Tibial artery (tissue), 4 donors: ENCODE results near the gene ETV7.

ENCODE experiments used
- DNase-seq, 2 donors: peaks; one replicate each; pipeline ENCODE4 v3.0.0-alpha.2; 2019
- H3K27ac ChIP-seq, 2 donors: fragments of 200-600 bp; sonication (generic) in 1 of 2; 1 replicate in 1 of 2; 2 replicates in 1 of 2; pipeline ENCODE4 v1.5.1; 2018 to 2019; ENCODE audit warnings: mild to moderate bottlenecking in 1 of 2
- H3K27me3 ChIP-seq, 2 donors: fragments of 200-600 bp; sonication (generic) in 1 of 2; one replicate each; pipeline versions ENCODE4 v1.5.1 to v1.6.0; 2016 to 2019
- H3K36me3 ChIP-seq, 3 donors: fragments of 200-600 bp; sonication (generic) in 2 of 3; one replicate each; pipeline ENCODE4 v1.5.1; 2016 to 2019; ENCODE audit warnings: mild to moderate bottlenecking in 2 of 3
- H3K4me1 ChIP-seq, 4 donors: fragments of 200-600 bp; sonication (generic) in 2 of 4; 1 replicate in 3 of 4; 2 replicates in 1 of 4; pipeline ENCODE4 v1.5.1; 2016 to 2019
- H3K4me3 ChIP-seq, 2 donors: fragments of 200-600 bp; sonication (generic) in 1 of 2; 1 replicate in 1 of 2; 2 replicates in 1 of 2; pipeline ENCODE4 v1.5.1; 2018 to 2019; ENCODE audit warnings: mild to moderate bottlenecking in 2 of 2
- H3K9me3 ChIP-seq, 3 donors: fragments of 200-600 bp; sonication (generic) in 1 of 3; one replicate each; pipeline ENCODE4 v1.5.1; 2016 to 2019
- intact Hi-C: fragments of 100-400 bp; cut with DNase I; formaldehyde crosslinking; loops from one replicate; pipeline ENCODE4 v1.15.0; 2023; ENCODE audit warnings: low total_unique reads
- TF ChIP-seq, protein P1 (sequence below), 2 experiments: fragments of 200-600 bp in 1 of 2; fragments of 450-650 bp in 1 of 2; IDR thresholded peaks; one replicate each; pipeline ENCODE4 v1.5.1; 2017 to 2019; ENCODE audit warnings: antibody characterized with exemption in 2 of 2, mild to moderate bottlenecking in 1 of 2, moderate library complexity in 1 of 2

Gene ETV7

DNA sequence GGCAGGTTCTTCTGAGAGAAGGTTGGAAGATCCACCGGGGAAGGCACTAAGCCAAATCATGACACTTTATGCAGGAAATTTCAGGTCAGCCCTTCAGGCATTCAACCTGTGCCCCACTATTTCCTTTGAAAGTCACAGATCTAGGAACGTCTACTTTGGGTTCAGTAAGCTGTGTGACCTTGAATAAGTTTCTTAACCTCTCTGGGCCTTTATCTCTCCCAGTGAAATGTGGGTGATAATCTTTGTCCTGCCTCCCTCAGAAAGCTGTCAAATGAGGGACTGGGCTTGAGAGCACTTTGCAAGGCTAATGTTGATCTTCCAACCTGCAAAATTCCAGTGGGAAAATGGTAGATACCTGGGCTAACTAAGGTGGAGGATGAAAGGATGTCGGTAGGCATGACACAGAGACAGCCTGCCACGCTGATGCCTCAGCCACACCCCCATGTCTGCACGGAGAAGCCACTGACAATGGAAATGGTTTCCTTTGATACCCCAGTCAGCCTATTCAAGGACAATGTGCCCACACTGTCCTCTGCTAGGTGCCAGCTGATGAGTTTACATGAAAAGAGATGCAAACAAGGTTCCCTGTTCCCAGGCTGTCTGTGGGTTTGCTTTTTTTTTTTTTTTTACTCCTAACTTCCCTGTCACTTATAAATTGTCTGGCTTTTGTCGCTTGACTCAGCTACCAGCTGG is 60.1 kb downstream of the ETV7 start:
- no peaks in the 10 kb centered on the region for H3K9me3 ChIP-seq
- H3K36me3 ChIP-seq: no peaks in the 10 kb centered on the region
- TF ChIP-seq, protein P1, sequence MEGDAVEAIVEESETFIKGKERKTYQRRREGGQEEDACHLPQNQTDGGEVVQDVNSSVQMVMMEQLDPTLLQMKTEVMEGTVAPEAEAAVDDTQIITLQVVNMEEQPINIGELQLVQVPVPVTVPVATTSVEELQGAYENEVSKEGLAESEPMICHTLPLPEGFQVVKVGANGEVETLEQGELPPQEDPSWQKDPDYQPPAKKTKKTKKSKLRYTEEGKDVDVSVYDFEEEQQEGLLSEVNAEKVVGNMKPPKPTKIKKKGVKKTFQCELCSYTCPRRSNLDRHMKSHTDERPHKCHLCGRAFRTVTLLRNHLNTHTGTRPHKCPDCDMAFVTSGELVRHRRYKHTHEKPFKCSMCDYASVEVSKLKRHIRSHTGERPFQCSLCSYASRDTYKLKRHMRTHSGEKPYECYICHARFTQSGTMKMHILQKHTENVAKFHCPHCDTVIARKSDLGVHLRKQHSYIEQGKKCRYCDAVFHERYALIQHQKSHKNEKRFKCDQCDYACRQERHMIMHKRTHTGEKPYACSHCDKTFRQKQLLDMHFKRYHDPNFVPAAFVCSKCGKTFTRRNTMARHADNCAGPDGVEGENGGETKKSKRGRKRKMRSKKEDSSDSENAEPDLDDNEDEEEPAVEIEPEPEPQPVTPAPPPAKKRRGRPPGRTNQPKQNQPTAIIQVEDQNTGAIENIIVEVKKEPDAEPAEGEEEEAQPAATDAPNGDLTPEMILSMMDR (IDR thresholded peaks at IDR 0.05): no peak
- DNase-seq: no peak
- H3K27me3 ChIP-seq: peaks cover 0 to 25% of the 10 kb centered on the region in 2 donors
- H3K4me3 ChIP-seq: no peak overlapping the region
- H3K4me1 ChIP-seq: no peaks in the 10 kb centered on the region
- intact Hi-C loops: no loop called here
- H3K27ac ChIP-seq: no peak overlapping the region

DNA sequence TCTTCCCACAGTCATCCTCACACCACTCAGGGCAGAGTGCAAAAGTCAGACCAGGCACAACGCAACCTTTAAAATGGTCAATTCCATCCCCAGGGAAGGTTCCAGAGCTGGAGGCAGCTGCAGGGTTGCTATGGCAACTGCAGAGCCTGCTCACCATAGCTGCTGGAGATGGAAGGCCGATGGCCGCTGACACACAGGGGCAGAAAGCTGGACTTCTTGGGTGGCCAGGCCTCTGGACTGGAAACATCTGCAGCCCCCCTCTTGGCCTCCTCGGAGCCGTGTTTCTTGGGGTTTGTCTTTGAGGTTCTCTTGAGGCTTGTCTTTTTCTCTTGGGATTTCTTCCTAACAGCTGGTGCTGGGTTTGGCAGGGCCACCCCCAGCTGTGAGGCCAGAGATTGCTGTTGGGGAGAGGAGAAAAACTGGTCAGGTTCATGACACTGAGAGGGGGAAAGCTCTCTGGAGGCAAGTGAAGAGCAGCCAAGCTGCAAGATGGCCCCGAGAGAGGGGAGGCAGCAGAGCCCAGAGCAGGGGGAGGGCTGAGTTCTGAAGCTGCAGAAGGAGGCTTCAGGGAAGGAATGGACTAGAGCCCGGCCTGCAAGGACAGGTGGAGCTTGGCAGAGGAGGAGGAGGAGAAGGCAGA is 61.0 kb downstream of the ETV7 start:
- TF ChIP-seq, protein P1 (IDR thresholded peaks at IDR 0.05): no peak
- no peak for DNase-seq
- intact Hi-C loops: no loop called here
- Histone ChIP-seq H3K27me3 (peaks cover 0 to 23% of the 10 kb centered on the region in 2 donors), H3K27ac (no peak overlapping the region), H3K4me3 (no peak overlapping the region), H3K36me3 (no peaks in the 10 kb centered on the region), H3K4me1 (no peaks in the 10 kb centered on the region), H3K9me3 (no peaks in the 10 kb centered on the region)

DNA sequence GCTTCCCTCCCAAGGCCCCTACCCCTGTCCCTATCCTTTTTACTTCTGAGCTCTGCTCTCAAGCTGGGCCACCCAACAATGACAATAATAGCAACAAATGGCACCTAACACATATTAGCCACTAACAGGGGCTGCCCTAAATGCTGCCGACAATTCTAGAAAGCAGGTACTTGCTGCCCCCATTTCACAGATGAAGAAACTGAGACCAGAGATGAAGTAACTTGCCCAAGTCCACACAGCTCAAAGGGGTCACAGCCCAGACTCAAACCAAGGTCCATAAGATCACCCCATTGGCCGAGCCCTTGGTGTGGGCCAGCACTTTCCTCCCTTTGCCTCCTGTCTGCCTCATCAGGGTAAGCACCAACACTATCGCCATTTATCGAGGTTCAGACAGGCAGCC is 62.8 kb downstream of the ETV7 start:
- TF ChIP-seq, protein P1 (IDR thresholded peaks at IDR 0.05): no peak
- H3K27ac ChIP-seq: no peak overlapping the region
- H3K4me3 ChIP-seq: no peak overlapping the region
- H3K27me3 ChIP-seq: peaks cover 0 to 15% of the 10 kb centered on the region in 2 donors
- no peak for DNase-seq
- intact Hi-C loops: no loop called here
- H3K9me3 ChIP-seq: no peaks in the 10 kb centered on the region
- H3K4me1 ChIP-seq: no peaks in the 10 kb centered on the region
- no peaks in the 10 kb centered on the region for H3K36me3 ChIP-seq

DNA sequence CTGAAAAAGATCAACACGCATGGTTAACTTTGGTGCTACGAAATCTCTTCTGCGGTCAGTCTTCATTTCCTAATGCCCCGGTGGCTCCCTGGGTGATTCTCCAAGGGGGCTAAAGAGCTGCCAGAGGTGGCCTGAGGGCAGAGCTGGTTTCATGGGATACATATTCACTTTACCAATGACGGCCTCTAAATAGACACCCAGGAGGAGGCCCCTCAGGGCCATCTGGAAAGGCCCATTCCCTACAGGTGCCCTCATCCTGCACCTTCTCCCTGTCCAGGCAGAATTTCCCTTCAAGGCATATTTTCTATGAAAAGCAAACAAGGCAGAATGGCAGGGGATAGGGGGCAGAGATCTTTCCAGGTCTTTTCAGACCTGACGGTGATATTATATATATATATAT is 63.3 kb downstream of the ETV7 start:
- no peaks in the 10 kb centered on the region for H3K4me1 ChIP-seq
- H3K27ac ChIP-seq: no peak overlapping the region
- peaks cover 0 to 12% of the 10 kb centered on the region in 2 donors for H3K27me3 ChIP-seq
- H3K4me3 ChIP-seq: no peak overlapping the region
- TF ChIP-seq, protein P1 (IDR thresholded peaks at IDR 0.05): no peak
- H3K36me3 ChIP-seq: no peaks in the 10 kb centered on the region
- H3K9me3 ChIP-seq: no peaks in the 10 kb centered on the region
- intact Hi-C loops: no loop called here
- no peak for DNase-seq

DNA sequence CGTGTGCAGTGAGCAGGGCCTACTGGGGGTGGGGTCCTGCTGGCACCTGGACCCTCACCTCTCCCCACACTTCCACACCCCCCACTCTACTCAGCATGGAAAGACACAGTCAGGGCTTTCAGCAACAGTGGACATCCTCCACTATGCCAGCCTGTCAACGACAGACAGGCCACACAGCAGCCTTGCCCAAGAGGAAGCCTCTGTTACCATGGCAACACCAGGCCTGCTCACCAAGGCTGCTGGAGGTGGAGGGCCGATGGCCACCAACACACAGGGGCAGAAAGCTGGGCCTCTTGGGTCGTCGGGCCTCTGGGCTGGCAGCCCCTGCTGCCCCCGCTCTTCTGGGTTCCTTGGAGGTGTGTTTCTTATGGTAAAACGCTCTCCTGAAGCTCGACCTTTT is 64.4 kb downstream of the ETV7 start:
- H3K27me3 ChIP-seq: peaks cover 0 to 12% of the 10 kb centered on the region in 2 donors
- no peaks in the 10 kb centered on the region for H3K36me3 ChIP-seq
- intact Hi-C loops: no loop called here
- no peak for DNase-seq
- no peaks in the 10 kb centered on the region for H3K4me1 ChIP-seq
- no peaks in the 10 kb centered on the region for H3K9me3 ChIP-seq
- no peak overlapping the region for H3K27ac ChIP-seq
- TF ChIP-seq, protein P1 (IDR thresholded peaks at IDR 0.05): no peak
- no peak overlapping the region for H3K4me3 ChIP-seq
